Hematopoietic multipotent progenitor cell (in vitro differentiated cells): Measurements from ENCODE around the gene ZNF680. TPM values are rescaled to one million over a fixed set of nuclear protein-coding genes. Genes with fewer than 3 reads are reported as not detected.
"Not testable (repeated sequence)": the region's sequence is repeated elsewhere in the genome, so short reads cannot be mapped to it uniquely, and the experiment has no call there.

ENCODE experiments used
- DNase-seq, 3 donors: peaks; one replicate each; pipeline ENCODE4 v3.0.0-alpha.2; 2011 to 2015; ENCODE audit warnings: low read depth in 2 of 3, low spot score in 2 of 3
- total RNA-seq: library from RNA; depleted of rRNA; stranded (reverse); fragments of >200 nt; gene quantifications from one replicate; pipeline ENCODE4 v1.2.3, GENCODE V29; 2012

ZNF680 gene
- total RNA-seq, 1 donor: 4.6 TPM

GRCh38 chr7:64557601-64558322 lies 5.1 kb downstream of the ZNF680 start:
- DNase-seq: no peak

- DNase-seq: no peak
Observed at GRCh38 chr7:64555046-64555445, 7.8 kb downstream of the ZNF680 start.

- DNase-seq: not testable (repeated sequence)
Observed at GRCh38 chr7:64554188-64554587, 8.7 kb downstream of the ZNF680 start.

GRCh38 chr7:64551375-64552142 lies 11.3 kb downstream of the ZNF680 start:
- no peak for DNase-seq

GRCh38 chr7:64544010-64544409 lies 18.9 kb downstream of the ZNF680 start:
- DNase-seq: no peak

GRCh38 chr7:64541438-64542359 lies 21.2 kb downstream of the ZNF680 start:
- DNase-seq: no peak

- no peak for DNase-seq
Observed at GRCh38 chr7:64533756-64534155, 29.1 kb downstream of the ZNF680 start.

- DNase-seq: no peak
Observed at GRCh38 chr7:64528770-64529169, 34.1 kb downstream of the ZNF680 start.

GRCh38 chr7:64521409-64521984 lies 41.4 kb downstream of the ZNF680 start:
- DNase-seq: no peak

- no peak for DNase-seq
Observed at GRCh38 chr7:64516451-64516850, 46.4 kb downstream of the ZNF680 start.

- no peak for DNase-seq
Observed at GRCh38 chr7:64515781-64516180, 47.1 kb downstream of the ZNF680 start.

- DNase-seq: no peak
Observed at GRCh38 chr7:64515330-64515729, 47.5 kb downstream of the ZNF680 start.

- peak in 1 of 3 donors; percentile 7 for DNase-seq
Observed at GRCh38 chr7:64509583-64509982, 53.3 kb downstream of the ZNF680 start.

- DNase-seq: no peak
Observed at GRCh38 chr7:64504581-64505120, 58.2 kb downstream of the ZNF680 start.

GRCh38 chr7:64498270-64498669 lies 64.6 kb downstream of the ZNF680 start:
- no peak for DNase-seq

- DNase-seq: no peak
Observed at GRCh38 chr7:64494912-64495461, 67.9 kb downstream of the ZNF680 start.

- no peak for DNase-seq
Observed at GRCh38 chr7:64485623-64486022, 77.2 kb downstream of the ZNF680 start.
